Measurements from ENCODE around the gene TSPY4.
"Not testable (repeated sequence)": the region's sequence is repeated elsewhere in the genome, so short reads cannot be mapped to it uniquely, and the experiment has no call there.

TSPY4 gene, protein sequence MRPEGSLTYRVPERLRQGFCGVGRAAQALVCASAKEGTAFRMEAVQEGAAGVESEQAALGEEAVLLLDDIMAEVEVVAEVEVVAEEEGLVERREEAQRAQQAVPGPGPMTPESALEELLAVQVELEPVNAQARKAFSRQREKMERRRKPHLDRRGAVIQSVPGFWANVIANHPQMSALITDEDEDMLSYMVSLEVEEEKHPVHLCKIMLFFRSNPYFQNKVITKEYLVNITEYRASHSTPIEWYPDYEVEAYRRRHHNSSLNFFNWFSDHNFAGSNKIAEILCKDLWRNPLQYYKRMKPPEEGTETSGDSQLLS

DNA sequence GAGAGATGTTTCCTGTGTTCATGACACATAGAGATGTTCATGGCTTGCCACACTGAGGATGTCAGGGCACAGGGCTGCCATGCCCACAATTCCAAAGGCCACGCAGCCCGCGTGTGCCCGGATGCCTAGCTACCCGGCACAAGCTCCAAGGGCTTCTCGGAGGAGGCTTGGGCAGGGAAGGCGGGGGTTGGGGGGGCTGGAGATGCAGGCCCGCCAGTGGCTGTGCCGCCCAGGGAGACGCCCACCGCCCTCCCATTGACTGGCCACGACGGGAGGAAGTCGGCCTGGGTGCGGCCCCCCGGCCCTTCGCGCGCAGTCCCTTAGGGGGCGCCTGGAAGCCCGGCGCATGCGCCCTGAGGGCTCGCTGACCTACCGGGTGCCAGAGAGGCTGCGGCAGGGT is at the start of gene TSPY4:
Gene TSPY4 (plus strand): TSS at position 301 of the 400 bp plus-strand sequence. CDS start 46 bp downstream, at position 347.
- DNase-seq (ENCODE audit: low read depth in 3 of 3), result not testable (repeated sequence)

DNA sequence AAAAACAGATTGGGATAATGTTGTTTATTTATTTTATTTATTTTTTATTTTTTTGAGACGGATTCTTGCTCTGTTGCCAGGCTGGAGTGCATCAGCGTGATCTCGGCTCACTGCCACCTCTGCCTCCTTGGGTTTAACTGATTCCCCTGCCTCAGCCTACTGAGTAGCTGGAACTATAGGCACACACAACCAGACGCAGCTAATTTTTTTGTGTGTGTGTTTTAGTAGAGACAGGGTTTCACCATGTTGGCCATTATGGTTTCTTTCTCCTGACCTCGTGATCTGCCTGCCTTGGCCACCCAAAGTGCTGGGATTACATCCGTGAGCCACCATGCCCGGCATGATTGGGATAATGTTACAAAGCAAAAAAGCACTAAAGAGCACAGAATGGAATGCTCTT is 16.3 kb upstream of the TSPY4 start:
- no peak for DNase-seq (ENCODE audit: low read depth in 3 of 3)

DNA sequence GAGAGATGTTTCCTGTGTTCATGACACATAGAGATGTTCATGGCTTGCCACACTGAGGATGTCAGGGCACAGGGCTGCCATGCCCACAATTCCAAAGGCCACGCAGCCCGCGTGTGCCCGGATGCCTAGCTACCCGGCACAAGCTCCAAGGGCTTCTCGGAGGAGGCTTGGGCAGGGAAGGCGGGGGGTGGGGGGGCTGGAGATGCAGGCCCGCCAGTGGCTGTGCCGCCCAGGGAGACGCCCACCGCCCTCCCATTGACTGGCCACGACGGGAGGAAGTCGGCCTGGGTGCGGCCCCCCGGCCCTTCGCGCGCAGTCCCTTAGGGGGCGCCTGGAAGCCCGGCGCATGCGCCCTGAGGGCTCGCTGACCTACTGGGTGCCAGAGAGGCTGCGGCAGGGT is 20.2 kb downstream of the TSPY4 start, which contains the start of gene TSPY8:
Gene TSPY8 (plus strand): TSS at position 301 of the 400 bp plus-strand sequence. CDS start 46 bp downstream, at position 347.
- DNase-seq (ENCODE audit: low read depth in 3 of 3), result not testable (repeated sequence)

Measured in stimulated activated CD4-positive, alpha-beta T cell treated with anti-CD3 and anti-CD28 coated beads, TNF-alpha, amount 100 ng/mL, for 48 hours (primary cell).